IPS DF 4.7 (cell line): ENCODE results near the gene FGF4.
"Not testable (repeated sequence)": the region's sequence is repeated elsewhere in the genome, so short reads cannot be mapped to it uniquely, and the experiment has no call there.

Experiments used
- DNase-seq: peaks from one replicate; pipeline ENCODE4 v3.0.0-alpha.2; 2013; ENCODE audit warnings: low spot score; ENCODE audit errors: extremely low read depth

Gene FGF4

GRCh38 chr11:69773626-69774353 lies 1.4 kb downstream of the FGF4 start:
- DNase-seq, result no peak

- DNase-seq, result no peak
These were observed 3.7 kb downstream of the FGF4 start for GRCh38 chr11:69771466-69771865.

- no peak for DNase-seq
These were observed 4.6 kb downstream of the FGF4 start for GRCh38 chr11:69770540-69770939.

- DNase-seq, result no peak
These were observed 9.6 kb downstream of the FGF4 start for GRCh38 chr11:69765498-69765995.

GRCh38 chr11:69764918-69765317 lies 10.2 kb downstream of the FGF4 start:
- not testable (repeated sequence) for DNase-seq

GRCh38 chr11:69760319-69760718 lies 14.8 kb downstream of the FGF4 start:
- no peak for DNase-seq

GRCh38 chr11:69752890-69753289 lies 22.3 kb downstream of the FGF4 start:
- no peak for DNase-seq

- no peak for DNase-seq
These were observed 24.1 kb downstream of the FGF4 start for GRCh38 chr11:69750875-69751597.

- DNase-seq, result no peak
These were observed 24.9 kb downstream of the FGF4 start for GRCh38 chr11:69750108-69750850.

GRCh38 chr11:69748637-69749036 lies 26.5 kb downstream of the FGF4 start:
- DNase-seq, result no peak

GRCh38 chr11:69746752-69747742 lies 28.1 kb downstream of the FGF4 start:
- no peak for DNase-seq

- no peak for DNase-seq
These were observed 29.0 kb downstream of the FGF4 start for GRCh38 chr11:69746140-69746539.

- DNase-seq, result no peak
These were observed 29.9 kb downstream of the FGF4 start for GRCh38 chr11:69745201-69745600.

GRCh38 chr11:69744435-69744834 lies 30.7 kb downstream of the FGF4 start:
- DNase-seq, result peak; percentile 25

- DNase-seq, result no peak
These were observed 40.3 kb downstream of the FGF4 start for GRCh38 chr11:69734841-69735240.

GRCh38 chr11:69734367-69734766 lies 40.8 kb downstream of the FGF4 start:
- no peak for DNase-seq

- DNase-seq, result no peak
These were observed 42.2 kb downstream of the FGF4 start for GRCh38 chr11:69732910-69733309.

GRCh38 chr11:69731110-69731509 lies 44.0 kb downstream of the FGF4 start:
- DNase-seq, result no peak

GRCh38 chr11:69730500-69730899 lies 44.6 kb downstream of the FGF4 start:
- DNase-seq, result no peak

GRCh38 chr11:69729252-69729651 lies 45.9 kb downstream of the FGF4 start:
- DNase-seq, result no peak

- no peak for DNase-seq
These were observed 47.9 kb downstream of the FGF4 start for GRCh38 chr11:69727266-69727665.
